Muscle of arm (tissue), 12 donors: ENCODE measurements around the gene GLT1D1. TPM values are rescaled to one million over a fixed set of nuclear protein-coding genes. Genes with fewer than 3 reads are reported as not detected.

Source experiments
- DNase-seq: peaks from one replicate; pipeline ENCODE4 v3.0.0-alpha.2; 2013
- polyA plus RNA-seq, 12 donors: library from polyadenylated mRNA; unstranded; fragments of 120-200 nt; gene quantifications; one replicate each; pipeline ENCODE4 v1.2.1, GENCODE V29; 2013; ENCODE audit not compliant: insufficient read length in 12 of 12

The GLT1D1 gene
- polyA plus RNA-seq, 12 donors, result 0.81 to 1.9 (median 1.4) TPM; not detected in 2

GRCh38 chr12:128853600-128854197, 421 bp downstream of the GLT1D1 start:
- no peak for DNase-seq

DNA sequence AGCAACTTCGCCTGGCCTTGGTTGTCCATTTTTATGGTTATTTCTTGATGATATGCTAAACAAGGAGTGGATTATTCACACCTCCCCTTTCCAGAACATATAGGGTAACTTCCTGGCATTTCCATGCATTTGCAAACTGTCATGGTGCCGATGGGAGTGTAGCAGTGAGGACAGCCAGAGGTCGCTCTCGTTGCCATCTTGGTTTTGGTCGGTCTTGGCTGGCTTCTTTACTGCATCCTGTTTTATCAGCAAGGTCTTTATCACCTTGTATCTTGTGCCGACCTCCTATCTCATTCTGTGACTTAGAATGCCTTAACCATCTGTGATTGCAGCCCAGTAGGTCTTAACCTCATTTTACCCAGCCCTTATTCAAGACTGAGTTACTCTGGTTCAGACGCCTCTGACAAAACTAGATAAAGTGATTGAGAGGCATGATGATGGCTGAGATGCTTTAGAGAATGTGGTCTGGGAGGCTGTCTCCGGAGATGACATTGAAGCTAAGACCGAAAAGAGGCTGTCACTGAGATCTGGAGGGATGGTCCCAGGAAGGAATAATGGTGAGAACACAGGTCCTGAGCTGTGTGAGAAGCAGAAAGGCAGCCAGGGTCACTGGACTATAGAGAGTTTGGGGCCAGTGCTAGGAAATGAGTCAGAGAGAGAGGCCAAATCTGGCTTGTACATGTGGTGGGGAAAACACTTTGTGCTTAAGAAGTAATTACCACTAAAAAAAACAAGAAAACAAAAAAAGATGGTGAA, 2.9 kb downstream of the GLT1D1 start:
- DNase-seq, result no peak

DNA sequence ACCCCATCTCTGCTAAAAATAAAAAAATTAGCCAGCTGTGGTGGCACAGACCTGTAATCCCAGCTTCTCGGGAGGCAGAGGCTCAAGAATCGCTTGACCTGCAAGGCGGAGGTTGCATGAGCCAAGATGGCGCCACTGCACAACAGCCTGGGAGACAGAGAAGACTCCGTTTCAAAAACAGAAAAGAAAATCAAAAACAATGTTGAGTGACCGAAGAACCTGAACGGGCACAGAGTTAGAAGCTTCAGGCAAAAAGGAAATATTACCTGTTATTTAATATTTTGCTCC, 3.5 kb downstream of the GLT1D1 start:
- no peak for DNase-seq

GRCh38 chr12:128857133-128857763, 4.0 kb downstream of the GLT1D1 start:
- DNase-seq, result no peak

DNA sequence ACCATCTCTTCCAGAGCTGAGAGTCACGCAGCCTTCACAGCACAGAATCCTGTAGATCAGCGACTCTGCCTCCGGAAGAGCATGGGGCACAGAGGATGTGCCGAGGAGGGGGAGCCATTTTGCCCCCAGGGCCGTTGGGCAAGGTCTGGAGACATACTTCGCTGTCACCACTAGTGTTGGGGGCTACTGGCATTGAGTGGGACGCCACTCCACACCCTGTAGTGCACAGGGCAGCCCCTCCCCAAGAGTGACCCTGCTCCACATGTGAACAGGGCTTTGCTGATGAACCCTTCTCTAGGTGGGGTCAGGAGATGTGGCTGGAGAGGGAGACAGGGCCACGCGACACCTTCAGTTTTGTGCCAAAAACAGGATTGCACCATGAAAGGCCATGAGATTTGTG, 6.0 kb downstream of the GLT1D1 start:
- DNase-seq, result no peak

GRCh38 chr12:128861226-128862016, 8.1 kb downstream of the GLT1D1 start:
- no peak for DNase-seq

- no peak for DNase-seq
Observed at GRCh38 chr12:128863957-128864356, 10.7 kb downstream of the GLT1D1 start.

DNA sequence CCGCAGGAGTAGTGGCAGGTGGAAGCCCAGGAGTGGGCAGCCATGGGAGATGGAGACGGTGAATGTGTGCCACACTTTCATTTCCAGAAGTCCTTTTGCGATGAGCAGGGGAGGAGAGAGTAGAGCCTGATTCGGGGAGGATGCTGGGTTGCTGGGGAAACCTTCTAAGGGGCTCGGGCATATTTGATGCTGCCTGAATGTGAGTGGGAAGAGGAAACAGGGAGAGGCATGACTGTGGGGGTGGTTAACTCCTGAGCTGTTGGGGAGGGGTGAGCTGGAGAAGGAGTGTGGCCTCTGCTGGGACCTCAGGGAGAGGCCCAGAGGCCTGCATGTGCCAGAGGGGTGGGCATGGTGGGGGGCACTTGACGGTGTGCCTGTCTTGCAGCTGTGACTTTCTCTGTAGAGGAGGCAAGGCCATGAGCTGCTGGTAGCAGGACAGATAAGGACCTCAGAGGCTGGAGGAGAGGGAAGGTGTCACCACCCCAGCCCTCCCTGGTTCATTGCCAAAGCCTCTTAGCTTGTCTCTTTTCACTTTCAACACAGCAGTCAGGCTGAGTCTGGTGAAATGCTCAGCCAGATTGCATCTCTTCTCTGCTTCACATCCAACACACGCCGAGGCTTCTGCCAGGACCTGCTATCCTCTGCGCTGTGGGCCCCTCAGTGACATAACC, 11.4 kb downstream of the GLT1D1 start:
- DNase-seq, result no peak

GRCh38 chr12:128867466-128867865, 14.2 kb downstream of the GLT1D1 start:
- DNase-seq, result no peak

DNA sequence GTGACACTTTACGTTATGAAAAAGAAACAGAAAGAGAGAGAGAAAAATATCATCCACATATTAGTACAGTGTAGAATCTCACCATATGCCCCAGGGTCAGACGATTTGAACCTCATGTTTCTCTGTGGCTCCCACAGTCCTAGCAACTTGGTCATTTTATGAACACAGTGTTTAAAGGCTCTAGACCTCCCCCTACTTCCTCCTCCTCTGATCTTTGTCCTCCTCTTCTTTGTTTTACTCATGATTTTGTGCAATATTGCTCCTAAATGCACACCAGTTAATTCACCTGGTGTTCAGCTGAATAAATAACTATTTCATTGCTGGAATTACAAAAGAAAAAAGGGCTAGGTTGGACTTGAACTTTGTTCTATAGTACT, 18.2 kb downstream of the GLT1D1 start:
- DNase-seq, result no peak

GRCh38 chr12:128872303-128872702, 19.0 kb downstream of the GLT1D1 start:
- DNase-seq, result no peak

DNA sequence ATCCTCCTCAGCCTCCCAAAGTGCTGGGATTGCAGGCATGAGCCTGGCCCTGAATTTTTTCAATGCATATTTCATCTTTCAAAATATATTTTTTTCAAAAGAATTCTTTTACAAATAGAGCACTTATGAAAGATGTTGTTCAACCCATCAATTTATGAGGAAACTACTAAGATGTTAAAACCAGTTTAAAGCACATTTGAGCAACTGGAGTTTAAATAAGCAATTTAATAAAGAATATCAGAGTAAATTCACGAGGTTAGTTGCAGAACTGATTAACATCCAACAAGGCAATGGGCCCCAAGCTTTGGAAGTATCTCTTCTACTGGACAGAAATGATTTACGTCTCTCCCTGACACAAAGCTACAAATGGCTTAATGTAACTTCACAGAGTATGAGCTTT, 23.3 kb downstream of the GLT1D1 start:
- no peak for DNase-seq

DNA sequence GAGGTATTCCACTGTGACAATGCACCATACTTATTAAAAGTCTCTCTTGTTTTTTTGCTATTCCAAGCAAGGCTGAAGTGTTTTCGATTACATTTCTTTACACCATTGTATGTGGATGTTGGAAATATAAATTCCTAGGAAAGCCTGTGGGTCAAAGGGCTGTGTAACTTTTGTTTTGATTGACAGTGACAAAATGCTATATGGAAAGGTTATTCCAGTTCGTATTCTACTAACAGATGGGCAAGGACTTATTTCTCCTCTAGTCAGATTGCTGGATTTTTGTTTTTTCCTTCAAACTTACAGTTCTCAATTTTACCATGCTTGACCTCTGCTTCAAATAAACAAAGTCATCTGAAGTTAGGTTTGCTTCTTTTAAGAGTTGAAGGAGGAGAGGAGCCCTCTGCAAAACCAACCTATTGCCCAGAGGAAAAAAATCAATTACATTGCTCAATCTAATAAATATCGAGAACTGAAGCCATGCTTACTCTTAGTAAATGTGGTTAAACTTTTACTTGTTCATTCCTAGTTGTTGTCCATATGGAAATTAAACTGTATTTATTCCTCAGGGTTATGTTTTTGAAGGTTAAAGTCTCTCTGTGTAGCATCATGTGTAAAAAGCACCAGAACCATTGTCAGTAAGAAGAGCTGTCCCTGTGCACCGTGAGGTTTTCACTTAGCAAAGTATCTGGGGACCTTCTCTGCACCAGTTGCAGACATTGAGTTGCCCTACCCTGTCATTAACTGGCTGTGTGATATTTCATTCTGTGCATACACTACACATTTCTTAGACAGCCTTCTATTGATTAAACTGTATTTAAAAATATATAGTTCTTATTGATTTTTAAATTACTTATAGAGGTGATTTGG, 26.9 kb downstream of the GLT1D1 start:
- DNase-seq, result no peak

GRCh38 chr12:128891856-128892255, 38.6 kb downstream of the GLT1D1 start:
- DNase-seq, result no peak

- DNase-seq, result no peak
Observed at GRCh38 chr12:128903236-128903635, 50.0 kb downstream of the GLT1D1 start.

GRCh38 chr12:128905003-128905544, 51.8 kb downstream of the GLT1D1 start:
- DNase-seq, result no peak

- DNase-seq, result no peak
Observed at GRCh38 chr12:128906485-128907137, 53.3 kb downstream of the GLT1D1 start.

GRCh38 chr12:128908254-128908653, 55.0 kb downstream of the GLT1D1 start:
- no peak for DNase-seq

- no peak for DNase-seq
Observed at GRCh38 chr12:128909653-128910052, 56.4 kb downstream of the GLT1D1 start.

GRCh38 chr12:128910629-128911028, 57.4 kb downstream of the GLT1D1 start:
- no peak for DNase-seq
